Activated CD8-positive, alpha-beta memory T cell treated with anti-CD3 and anti-CD28 coated beads for 1 hour (primary cell): ENCODE results near the gene FRMD4A.

ENCODE experiments used
- DNase-seq, 2 donors: peaks; one replicate each; pipeline ENCODE4 v3.0.0-alpha.2; 2020; ENCODE audit warnings: low read depth in 1 of 2; ENCODE audit errors: extremely low read depth in 1 of 2

Gene FRMD4A

GRCh38 chr10:13665516-13666262, 665.0 kb downstream of the FRMD4A start:
- DNase-seq = no peak

DNA sequence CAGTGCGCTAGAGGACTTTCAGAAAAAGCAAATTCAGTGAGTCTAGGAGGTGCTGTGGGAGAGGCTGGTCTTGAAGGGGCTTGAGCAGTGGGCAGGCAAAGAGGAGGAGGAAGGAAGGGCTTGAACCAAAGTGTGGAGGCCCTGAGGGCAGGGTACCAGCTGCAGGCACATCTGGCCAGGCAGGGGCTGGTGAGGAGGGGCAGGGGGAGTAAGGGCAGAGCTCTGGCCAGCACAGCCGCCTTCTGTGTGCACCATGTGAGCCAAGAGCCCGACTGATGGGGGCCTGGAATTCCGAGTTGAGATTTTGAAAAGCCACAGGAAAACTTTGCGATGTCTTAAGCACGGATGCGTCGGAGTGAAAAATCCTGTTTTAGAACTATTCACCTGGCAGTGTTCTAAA, 669.5 kb downstream of the FRMD4A start:
- DNase-seq = no peak

GRCh38 chr10:13660551-13660920, 670.2 kb downstream of the FRMD4A start:
- no peak for DNase-seq

DNA sequence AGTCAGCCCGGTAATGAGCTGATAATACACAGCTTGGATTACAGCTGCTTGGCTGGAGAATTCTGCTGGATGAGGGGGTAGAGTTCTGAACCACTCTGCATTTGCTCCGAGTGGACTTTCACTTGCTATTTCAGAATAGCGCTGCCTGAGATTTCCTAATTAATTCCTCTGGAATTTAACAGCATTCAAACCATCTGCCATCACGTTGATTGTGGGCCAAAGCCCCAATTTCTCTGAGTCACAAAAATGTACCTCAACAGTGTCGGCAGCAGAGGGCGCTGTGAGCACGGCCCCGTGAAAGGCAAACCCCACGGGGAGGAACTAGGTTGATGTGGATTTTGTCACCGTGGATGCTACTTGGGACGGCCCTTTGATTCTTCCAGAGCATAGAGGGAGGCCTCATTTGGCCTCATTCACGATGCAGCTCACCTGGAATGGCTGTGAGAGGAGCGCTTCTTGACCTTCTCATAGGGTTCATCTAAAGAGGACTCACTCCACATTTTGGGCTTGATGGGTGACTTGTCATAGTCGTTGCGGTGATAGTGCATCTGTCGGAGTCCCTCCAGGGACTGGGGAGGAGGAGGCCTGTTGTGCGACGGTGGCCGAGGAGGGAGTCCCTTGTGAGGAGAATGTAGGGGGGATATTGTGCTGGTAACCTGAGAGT, 670.7 kb downstream of the FRMD4A start:
- DNase-seq = peak; percentile 32 to 53

DNA sequence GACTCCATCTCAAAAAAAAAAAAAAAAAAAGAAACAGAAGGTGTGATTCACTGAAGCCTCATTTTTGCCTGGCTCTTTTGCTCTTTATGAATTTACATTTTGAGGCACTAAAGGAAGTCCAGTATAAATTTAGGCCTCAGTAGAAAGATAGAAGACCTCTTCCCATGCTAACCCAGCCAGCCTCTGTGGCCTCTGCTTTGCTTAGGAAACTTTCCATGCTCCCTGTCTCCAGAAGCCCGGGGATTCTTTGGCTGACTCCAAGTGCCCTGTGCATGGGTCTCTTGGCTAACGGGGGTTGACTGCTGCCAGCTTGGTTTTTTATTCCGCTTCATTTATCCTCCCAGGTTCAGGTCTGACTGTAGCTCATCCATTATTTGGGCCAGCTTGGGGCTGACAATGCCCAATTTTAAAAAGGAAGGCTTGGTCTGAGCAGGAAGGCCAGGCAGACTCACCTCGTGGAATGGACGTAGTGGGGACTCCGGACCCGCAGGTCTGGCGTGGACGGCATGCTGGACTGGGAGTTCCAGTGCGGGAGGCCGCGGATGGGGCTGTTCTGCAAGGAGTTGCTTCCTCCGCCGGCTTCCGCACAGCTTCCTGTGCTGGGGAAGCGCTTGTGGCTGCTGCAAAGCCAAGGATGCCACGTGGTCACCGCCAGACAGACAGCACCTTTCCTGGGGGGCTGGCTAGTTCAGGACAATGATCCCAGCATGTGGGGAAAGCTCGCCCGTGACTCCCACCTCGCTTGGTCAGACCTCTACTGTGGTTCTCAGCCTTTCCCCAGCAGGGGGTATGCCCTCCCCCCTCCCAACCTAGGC, 671.6 kb downstream of the FRMD4A start:
- DNase-seq = no peak

- DNase-seq = no peak
Measured at GRCh38 chr10:13658264-13658663, 672.5 kb downstream of the FRMD4A start.

- DNase-seq = no peak
Measured at GRCh38 chr10:13657101-13657680, 673.5 kb downstream of the FRMD4A start.

- no peak for DNase-seq
Measured at GRCh38 chr10:13656337-13657100, 674.2 kb downstream of the FRMD4A start.

DNA sequence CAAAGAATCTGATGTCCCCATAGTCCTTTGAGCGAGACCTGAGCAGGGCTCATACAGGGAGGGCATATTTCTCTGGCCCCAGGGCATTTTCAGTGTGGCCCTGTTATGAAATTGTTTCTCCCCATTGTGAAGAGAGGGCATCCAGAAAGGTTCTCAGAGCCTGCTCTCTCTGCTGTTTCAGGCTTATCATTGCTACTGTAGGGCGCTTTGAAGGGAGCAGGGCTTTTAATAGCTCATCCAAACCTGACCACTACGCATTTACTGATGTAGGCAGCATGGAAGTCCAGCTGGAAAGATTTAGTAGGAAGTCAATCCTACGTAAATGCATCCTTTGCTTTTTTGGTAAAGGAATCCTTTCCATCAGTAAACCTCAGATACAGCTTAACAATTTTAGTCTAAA, 675.9 kb downstream of the FRMD4A start:
- no peak for DNase-seq

GRCh38 chr10:13654118-13654830, 676.5 kb downstream of the FRMD4A start:
- DNase-seq = no peak

DNA sequence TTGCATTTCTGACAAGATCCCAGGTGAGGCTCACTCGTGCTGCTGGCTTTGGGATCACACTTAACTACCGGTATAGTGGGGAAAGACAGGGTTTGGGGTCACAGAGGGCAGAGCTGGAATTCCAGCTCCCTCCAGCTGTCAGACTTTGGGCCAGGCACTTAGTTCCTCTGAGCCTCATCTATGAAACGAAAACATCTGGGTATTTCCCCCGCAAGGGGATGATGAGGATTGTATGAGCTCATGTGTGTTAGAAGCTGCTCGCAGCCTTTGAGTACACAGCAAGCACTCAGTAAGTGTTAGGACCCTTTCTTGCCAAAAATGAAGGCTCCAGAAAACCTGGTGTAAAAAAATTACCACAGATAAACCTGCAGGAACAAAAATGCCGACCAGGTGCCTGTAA, 677.9 kb downstream of the FRMD4A start:
- no peak for DNase-seq

DNA sequence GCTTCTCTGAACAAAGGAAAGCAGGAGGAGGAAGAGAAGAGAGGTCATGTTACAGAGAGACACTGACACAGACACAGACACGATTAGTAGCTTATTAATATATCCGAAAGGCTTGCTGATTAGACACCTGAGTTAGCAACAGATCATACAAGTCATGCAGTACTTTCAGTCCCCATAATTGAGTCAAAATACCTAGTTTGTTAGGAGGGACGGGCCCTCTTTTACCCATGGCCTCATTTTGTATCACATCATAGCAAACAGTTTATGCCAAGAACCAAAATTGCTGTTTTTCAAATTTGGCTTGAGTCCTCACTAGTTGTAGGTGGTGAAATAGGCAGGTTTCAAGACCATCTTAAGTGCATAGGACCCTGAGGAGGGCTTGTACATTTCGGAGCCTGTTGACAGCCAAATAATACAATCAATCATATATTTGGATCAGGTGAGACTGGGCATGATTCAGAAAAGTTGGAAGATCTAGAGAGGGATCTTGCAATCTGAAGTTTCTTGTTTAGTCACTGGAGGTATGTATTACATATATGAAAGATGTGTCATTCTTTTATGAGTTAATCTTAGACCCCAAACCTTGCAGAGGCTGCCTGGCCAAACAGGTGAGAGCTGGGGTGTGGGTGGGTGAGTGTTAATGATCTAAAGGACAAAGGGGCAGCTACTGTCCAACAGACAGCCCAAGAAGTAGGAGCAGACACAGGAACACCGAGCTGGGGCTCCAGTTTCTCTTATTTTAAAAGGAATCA, 678.6 kb downstream of the FRMD4A start:
- DNase-seq = no peak

GRCh38 chr10:13650961-13651360, 679.8 kb downstream of the FRMD4A start:
- no peak for DNase-seq

- DNase-seq = no peak
Measured at GRCh38 chr10:13649844-13650520, 680.7 kb downstream of the FRMD4A start.

GRCh38 chr10:13648425-13648824, 682.3 kb downstream of the FRMD4A start:
- DNase-seq = no peak

GRCh38 chr10:13644866-13645265, 685.9 kb downstream of the FRMD4A start:
- no peak for DNase-seq

DNA sequence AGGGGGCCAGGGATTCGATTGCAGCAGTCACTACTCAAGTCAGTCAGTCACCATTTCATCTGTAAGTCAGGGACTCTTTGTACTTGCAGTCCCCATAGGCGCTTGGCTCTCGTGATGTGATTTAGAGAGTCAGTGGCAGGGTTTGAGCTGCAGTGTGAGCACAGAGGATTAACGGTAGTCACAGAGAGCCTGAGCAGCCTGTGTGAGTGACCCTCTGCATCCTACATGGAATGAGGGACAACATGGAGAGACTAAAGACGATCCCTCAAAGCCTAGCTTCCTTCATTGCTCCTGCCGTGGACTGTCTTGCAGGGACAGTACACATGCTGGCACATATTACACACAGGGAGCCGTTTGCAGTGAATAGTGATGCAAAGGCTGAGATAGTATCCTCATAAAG, 687.7 kb downstream of the FRMD4A start:
- no peak for DNase-seq

GRCh38 chr10:13642293-13642692, 688.4 kb downstream of the FRMD4A start:
- DNase-seq = no peak

DNA sequence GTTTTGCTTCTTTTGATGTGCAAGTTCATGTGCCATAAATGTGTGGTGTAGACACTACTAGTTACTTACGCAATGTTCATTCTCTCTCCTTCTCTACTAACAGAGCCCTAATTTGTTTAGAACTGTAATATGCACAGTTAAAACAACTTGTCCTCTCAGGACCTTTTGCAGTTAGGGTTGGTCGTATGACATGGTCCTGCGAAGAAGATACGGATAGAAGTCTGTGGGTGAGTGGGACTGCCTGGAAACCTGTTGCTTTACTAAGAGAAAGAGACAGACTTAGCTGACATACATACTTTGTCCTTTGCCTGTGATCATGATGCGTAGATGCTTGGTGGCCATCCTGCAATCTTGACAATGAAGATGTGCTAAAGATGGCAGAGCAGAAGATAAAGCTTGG, 692.8 kb downstream of the FRMD4A start:
- no peak for DNase-seq
